ENCODE measurements around the gene ZNF322.
"Not testable (repeated sequence)": the region's sequence is repeated elsewhere in the genome, so short reads cannot be mapped to it uniquely, and the experiment has no call there.

- not testable (repeated sequence) for TF ChIP-seq CTCF (IDR thresholded peaks at IDR 0.05); MXI1 (IDR thresholded peaks at IDR 0.05; ENCODE audit: low read depth, low read length); YY1 (IDR thresholded peaks at IDR 0.05; ENCODE audit: low read depth); EP300 (IDR thresholded peaks at IDR 0.05; ENCODE audit: borderline replicate concordance in 1 of 2, low read depth in 1 of 2, low read length in 1 of 2); CHD2 (IDR thresholded peaks at IDR 0.05; ENCODE audit: low read length, partially characterized antibody); TAF1 (IDR thresholded peaks at IDR 0.05; ENCODE audit: borderline replicate concordance, low read depth, low read length)
- TF ChIP-seq, protein P1, sequence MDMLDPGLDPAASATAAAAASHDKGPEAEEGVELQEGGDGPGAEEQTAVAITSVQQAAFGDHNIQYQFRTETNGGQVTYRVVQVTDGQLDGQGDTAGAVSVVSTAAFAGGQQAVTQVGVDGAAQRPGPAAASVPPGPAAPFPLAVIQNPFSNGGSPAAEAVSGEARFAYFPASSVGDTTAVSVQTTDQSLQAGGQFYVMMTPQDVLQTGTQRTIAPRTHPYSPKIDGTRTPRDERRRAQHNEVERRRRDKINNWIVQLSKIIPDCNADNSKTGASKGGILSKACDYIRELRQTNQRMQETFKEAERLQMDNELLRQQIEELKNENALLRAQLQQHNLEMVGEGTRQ (IDR thresholded peaks at IDR 0.05; ENCODE audit: borderline replicate concordance, low read depth, low read length) = not testable (repeated sequence)
These were observed 46.2 kb upstream of the ZNF322 start for GRCh38 chr6:26705780-26706179.
